ENCODE data around the gene NEU1.
"Not testable (repeated sequence)": the region's sequence is repeated elsewhere in the genome, so short reads cannot be mapped to it uniquely, and the experiment has no call there.

Gene NEU1

GRCh38 chr6:31817133-31817928, 45.3 kb downstream of the NEU1 start:
- DNase-seq = peak in 3 of 4 experiments; percentile 16 to 64 (median 59)

DNA sequence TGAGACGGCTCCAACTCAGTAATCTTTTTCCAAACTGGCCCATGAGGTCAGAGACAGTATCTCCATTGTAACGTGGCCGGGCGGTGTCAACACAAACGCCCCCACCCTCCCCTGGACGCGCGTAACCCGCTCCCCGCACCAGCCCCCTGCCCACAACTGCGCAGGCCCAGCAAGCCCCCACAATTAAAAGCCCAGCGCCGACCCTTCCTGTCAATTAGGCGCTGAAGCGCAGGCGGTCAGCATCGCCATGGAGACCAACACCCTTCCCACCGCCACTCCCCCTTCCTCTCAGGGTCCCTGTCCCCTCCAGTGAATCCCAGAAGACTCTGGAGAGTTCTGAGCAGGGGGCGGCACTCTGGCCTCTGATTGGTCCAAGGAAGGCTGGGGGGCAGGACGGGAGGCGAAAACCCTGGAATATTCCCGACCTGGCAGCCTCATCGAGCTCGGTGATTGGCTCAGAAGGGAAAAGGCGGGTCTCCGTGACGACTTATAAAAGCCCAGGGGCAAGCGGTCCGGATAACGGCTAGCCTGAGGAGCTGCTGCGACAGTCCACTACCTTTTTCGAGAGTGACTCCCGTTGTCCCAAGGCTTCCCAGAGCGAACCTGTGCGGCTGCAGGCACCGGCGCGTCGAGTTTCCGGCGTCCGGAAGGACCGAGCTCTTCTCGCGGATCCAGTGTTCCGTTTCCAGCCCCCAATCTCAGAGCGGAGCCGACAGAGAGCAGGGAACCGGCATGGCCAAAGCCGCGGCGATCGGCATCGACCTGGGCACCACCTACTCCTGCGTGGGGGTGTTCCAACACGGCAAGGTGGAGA, 47.4 kb downstream of the NEU1 start, which contains the start of the genes HSPA1A and HSPA1L:
Gene HSPA1A, plus strand, starts transcription at position 519 of the 814 bp plus-strand sequence. Its CDS starts 214 bp downstream, at position 733.
Gene HSPA1L, minus strand, starts transcription at position 259 of the 814 bp plus-strand sequence. CDS start 3,311 bp downstream, outside the sequence.
- DNase-seq = peak; percentile 93 to 98 (median 95)

DNA sequence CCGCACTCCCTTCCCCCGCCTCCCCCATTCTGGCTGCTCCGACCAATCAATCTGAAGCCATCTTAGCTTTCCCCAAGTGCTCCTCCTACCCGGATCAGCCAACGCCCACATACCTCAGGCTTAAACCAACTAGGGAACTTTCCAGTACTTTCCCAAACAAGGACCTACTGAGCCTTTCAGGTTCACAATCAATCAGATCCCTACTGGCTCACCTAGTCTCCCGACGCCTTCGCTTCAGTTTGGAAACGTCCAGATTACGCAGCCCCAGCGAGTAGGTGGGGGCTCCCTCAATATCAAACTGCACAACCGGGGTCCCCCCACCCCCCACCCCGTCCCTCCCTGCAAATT, 48.0 kb downstream of the NEU1 start:
- peak; percentile 78 to 96 (median 92) for DNase-seq

GRCh38 chr6:31813465-31813849, 49.2 kb downstream of the NEU1 start:
- no peak for DNase-seq

DNA sequence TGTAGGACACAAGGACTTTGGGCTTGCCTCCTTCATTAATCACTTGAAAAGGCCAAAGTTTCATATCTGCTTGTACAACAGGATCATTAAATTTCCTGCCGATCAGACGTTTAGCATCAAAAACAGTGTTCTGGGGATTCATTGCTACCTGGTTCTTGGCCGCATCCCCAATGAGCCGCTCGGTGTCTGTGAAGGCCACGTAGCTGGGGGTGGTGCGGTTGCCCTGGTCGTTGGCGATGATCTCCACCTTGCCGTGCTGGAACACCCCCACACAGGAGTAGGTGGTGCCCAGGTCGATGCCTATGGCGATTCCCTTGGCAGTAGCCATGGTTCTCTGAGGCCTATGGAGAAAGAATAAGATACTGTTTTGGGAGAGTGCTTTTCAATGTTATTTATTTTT, 51.0 kb downstream of the NEU1 start:
- no peak for DNase-seq

DNA sequence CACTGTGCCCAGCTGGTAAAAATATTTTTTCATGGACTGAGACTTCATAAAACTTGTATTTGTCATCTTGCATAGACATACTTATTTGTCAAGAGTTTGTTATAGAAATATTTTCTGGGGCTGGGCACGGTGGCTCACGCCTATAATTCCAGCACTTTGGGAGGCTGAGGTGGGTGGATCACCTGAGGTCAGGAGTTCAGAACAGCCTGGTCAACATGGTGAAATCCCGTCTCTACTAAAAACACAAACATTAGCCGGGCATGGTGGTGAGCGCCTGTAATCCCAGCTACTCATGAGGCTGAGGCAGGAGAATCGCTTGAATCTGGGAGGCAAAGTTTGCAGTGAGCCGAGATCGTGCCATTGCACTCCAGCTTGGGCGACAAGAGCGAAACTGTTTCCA, 54.0 kb downstream of the NEU1 start:
- not testable (repeated sequence) for DNase-seq
